ENCODE data around the gene HIVEP3. TPM values are rescaled to one million over a fixed set of nuclear protein-coding genes. Genes with fewer than 3 reads are reported as not detected.

The HIVEP3 gene
- total and polyA plus RNA-seq, 2 experiments from 2014 or later = 0.57 to 5.9 TPM

- DNase-seq (ENCODE audit: low spot score) = no peak
- Histone ChIP-seq H3K9me3 (ENCODE audit: low read depth) (no peaks in the 10 kb centered on the region), H3K9me2 (replicated peaks; ENCODE audit: insufficient read depth) (no peaks in the 10 kb centered on the region), H3K27ac (no peak overlapping the region), H3K27me3 (no peaks in the 10 kb centered on the region), H3K4me3 (no peak overlapping the region), H3K79me2 (no peaks in the 10 kb centered on the region), H3K4me2 (no peak overlapping the region), H4K20me1 (ENCODE audit: insufficient read depth, poor library complexity, severe bottlenecking) (no peaks in the 10 kb centered on the region), H2AFZ (no peak overlapping the region), H3K4me1 (ENCODE audit: insufficient read depth) (peaks cover 30% of the 10 kb centered on the region), H3K36me3 (replicated peaks; ENCODE audit: insufficient read depth, low read depth) (no peaks in the 10 kb centered on the region)
- 80% methylated on average over 2 of the region's 2 CpGs for WGBS (ENCODE audit: low lambda C conversion rate, missing lambda C conversion rate)
- TF ChIP-seq EZH2 (IDR thresholded peaks at IDR 0.05; ENCODE audit: borderline replicate concordance) (no peak), CTCF (IDR thresholded peaks at IDR 0.05; ENCODE audit: poor library complexity) (no peak)
These were observed 419.1 kb downstream of the HIVEP3 start for GRCh38 chr1:41499591-41499990.

GRCh38 chr1:41498804-41499203 lies 419.9 kb downstream of the HIVEP3 start:
- no peaks in the 10 kb centered on the region for H4K20me1 ChIP-seq (ENCODE audit: insufficient read depth, poor library complexity, severe bottlenecking)
- H3K79me2 ChIP-seq = no peaks in the 10 kb centered on the region
- no peaks in the 10 kb centered on the region for H3K9me2 ChIP-seq (replicated peaks; ENCODE audit: insufficient read depth)
- 87% methylated on average over 12 of the region's 12 CpGs for WGBS (ENCODE audit: low lambda C conversion rate, missing lambda C conversion rate)
- H3K4me2 ChIP-seq = no peak overlapping the region
- no peak overlapping the region for H3K4me3 ChIP-seq
- no peaks in the 10 kb centered on the region for H3K9me3 ChIP-seq (ENCODE audit: low read depth)
- H3K4me1 ChIP-seq (ENCODE audit: insufficient read depth) = peaks cover 27% of the 10 kb centered on the region
- no peaks in the 10 kb centered on the region for H3K36me3 ChIP-seq (replicated peaks; ENCODE audit: insufficient read depth, low read depth)
- no peak overlapping the region for H3K27ac ChIP-seq
- DNase-seq (ENCODE audit: low spot score) = no peak
- H2AFZ ChIP-seq = no peak overlapping the region
- no peaks in the 10 kb centered on the region for H3K27me3 ChIP-seq
- TF ChIP-seq CTCF (IDR thresholded peaks at IDR 0.05; ENCODE audit: poor library complexity) (no peak), EZH2phosphoT487 (IDR thresholded peaks at IDR 0.05; ENCODE audit: low read depth, severe bottlenecking, unreplicated experiment) (no peak), EZH2 (IDR thresholded peaks at IDR 0.05; ENCODE audit: borderline replicate concordance) (no peak)

- no peak overlapping the region for H3K27ac ChIP-seq
- no peak overlapping the region for H3K4me3 ChIP-seq
- no peaks in the 10 kb centered on the region for H3K9me3 ChIP-seq (ENCODE audit: low read depth)
- WGBS (ENCODE audit: low lambda C conversion rate, missing lambda C conversion rate) = 89% methylated on average over 5 of the region's 5 CpGs
- no peak overlapping the region for H2AFZ ChIP-seq
- H3K9me2 ChIP-seq (replicated peaks; ENCODE audit: insufficient read depth) = no peaks in the 10 kb centered on the region
- no peak overlapping the region for H3K4me2 ChIP-seq
- peaks cover 29% of the 10 kb centered on the region for H3K4me1 ChIP-seq (ENCODE audit: insufficient read depth)
- H3K79me2 ChIP-seq = no peaks in the 10 kb centered on the region
- DNase-seq (ENCODE audit: low spot score) = no peak
- H3K36me3 ChIP-seq (replicated peaks; ENCODE audit: insufficient read depth, low read depth) = no peaks in the 10 kb centered on the region
- TF ChIP-seq EZH2phosphoT487 (IDR thresholded peaks at IDR 0.05; ENCODE audit: low read depth, severe bottlenecking, unreplicated experiment) (no peak), EZH2 (IDR thresholded peaks at IDR 0.05; ENCODE audit: borderline replicate concordance) (no peak), CTCF (IDR thresholded peaks at IDR 0.05; ENCODE audit: poor library complexity) (no peak)
- no peaks in the 10 kb centered on the region for H3K27me3 ChIP-seq
- H4K20me1 ChIP-seq (ENCODE audit: insufficient read depth, poor library complexity, severe bottlenecking) = no peaks in the 10 kb centered on the region
These were observed 420.3 kb downstream of the HIVEP3 start for GRCh38 chr1:41498391-41498790.

- peak overlapping the region; percentile 91 for H3K27ac ChIP-seq
- H2AFZ ChIP-seq = no peak overlapping the region
- no peak overlapping the region for H3K4me2 ChIP-seq
- 96% methylated on average over 7 of the region's 7 CpGs for WGBS (ENCODE audit: low lambda C conversion rate, missing lambda C conversion rate)
- H3K79me2 ChIP-seq = no peaks in the 10 kb centered on the region
- H3K4me1 ChIP-seq (ENCODE audit: insufficient read depth) = peaks cover 33% of the 10 kb centered on the region
- no peak for DNase-seq (ENCODE audit: low spot score)
- no peaks in the 10 kb centered on the region for H3K9me2 ChIP-seq (replicated peaks; ENCODE audit: insufficient read depth)
- H4K20me1 ChIP-seq (ENCODE audit: insufficient read depth, poor library complexity, severe bottlenecking) = no peaks in the 10 kb centered on the region
- H3K9me3 ChIP-seq (ENCODE audit: low read depth) = no peaks in the 10 kb centered on the region
- no peak overlapping the region for H3K4me3 ChIP-seq
- TF ChIP-seq EZH2 (IDR thresholded peaks at IDR 0.05; ENCODE audit: borderline replicate concordance) (no peak), CTCF (IDR thresholded peaks at IDR 0.05; ENCODE audit: poor library complexity) (no peak), EZH2phosphoT487 (IDR thresholded peaks at IDR 0.05; ENCODE audit: low read depth, severe bottlenecking, unreplicated experiment) (no peak)
- no peaks in the 10 kb centered on the region for H3K27me3 ChIP-seq
- no peaks in the 10 kb centered on the region for H3K36me3 ChIP-seq (replicated peaks; ENCODE audit: insufficient read depth, low read depth)
These were observed 421.2 kb downstream of the HIVEP3 start for GRCh38 chr1:41497461-41498030.
